H1 (cell line): Measurements from ENCODE around the gene MEDAG. TPM values are rescaled to one million over a fixed set of nuclear protein-coding genes. Genes with fewer than 3 reads are reported as not detected.

Experiments
- ASH2L ChIP-seq: fragments of 200-600, 300-600 bp; sonication (generic); IDR thresholded peaks from one replicate; pipeline ENCODE4 v1.7.1; 2017; ENCODE audit warnings: low read length
- ATF3 ChIP-seq: IDR thresholded peaks from 2 replicates; pipeline ENCODE4 v1.6.1; 2011; ENCODE audit warnings: low read depth, mild to moderate bottlenecking, low read length; ENCODE audit not compliant: insufficient read depth
- CBX8 ChIP-seq: fragments of 300-800, 300-1000 bp; sonication (generic); IDR thresholded peaks from 2 replicates; pipeline ENCODE4 v1.7.1; 2016; ENCODE audit warnings: low read depth, low read length, borderline replicate concordance
- CHD7 ChIP-seq: fragments of 300-600 bp; sonication (generic); IDR thresholded peaks from 2 replicates; pipeline ENCODE4 v1.7.1; 2012; ENCODE audit warnings: low read length, moderate library complexity, mild to moderate bottlenecking, inconsistent platforms; ENCODE audit not compliant: insufficient replicate concordance
- GABPA ChIP-seq: IDR thresholded peaks from 2 replicates; pipeline ENCODE4 v1.6.1; 2011; ENCODE audit warnings: mild to moderate bottlenecking, low read length, moderate library complexity, borderline replicate concordance; ENCODE audit not compliant: insufficient read depth
- PHF8 ChIP-seq: fragments of 200-600 bp; sonication (generic); conservative IDR thresholded peaks from 2 replicates; pipeline ENCODE4 v1.7.1; 2012; ENCODE audit warnings: low read depth, mild to moderate bottlenecking, inconsistent platforms, low read length, moderate library complexity
- RXRA ChIP-seq: IDR thresholded peaks from 2 replicates; pipeline ENCODE4 v1.6.1; 2011; ENCODE audit warnings: low read depth, mild to moderate bottlenecking, low read length, moderate library complexity; ENCODE audit not compliant: insufficient read depth
- SP4 ChIP-seq: IDR thresholded peaks from 2 replicates; pipeline ENCODE4 v1.6.1; 2012; ENCODE audit warnings: low read length, inconsistent platforms
- polyA plus RNA-seq, 7 experiments: library from polyadenylated mRNA; depleted of rRNA in 3 of 7; stranded (reverse) in 5 of 7; unstranded in 2 of 7; fragments of >200 nt in 5 of 7; fragments of 200-250 nt in 2 of 7; gene quantifications; 1 replicate in 5 of 7; 2 replicates in 1 of 7; 4 replicates in 1 of 7; pipeline versions ENCODE4 v1.2.1 to v1.2.3, GENCODE V29; 2011 to 2013; ENCODE audit warnings: missing spikeins in 2 of 7, mixed read lengths in 2 of 7
- total RNA-seq: library from RNA; stranded (reverse); fragmentation: NEBNext Ultra II Directional; extraction: Animal tissue kit (Norgen Biotek cat#: 25700); gene quantifications from 2 replicates; pipeline ENCODE4 v1.2.1, GENCODE V29; 2021

MEDAG gene
- total and polyA plus RNA-seq, 2 of the 8 experiments (the other 6 are each of a cell fraction or from before 2014, with no cell fraction given): 2.1 to 3.1 TPM

DNA sequence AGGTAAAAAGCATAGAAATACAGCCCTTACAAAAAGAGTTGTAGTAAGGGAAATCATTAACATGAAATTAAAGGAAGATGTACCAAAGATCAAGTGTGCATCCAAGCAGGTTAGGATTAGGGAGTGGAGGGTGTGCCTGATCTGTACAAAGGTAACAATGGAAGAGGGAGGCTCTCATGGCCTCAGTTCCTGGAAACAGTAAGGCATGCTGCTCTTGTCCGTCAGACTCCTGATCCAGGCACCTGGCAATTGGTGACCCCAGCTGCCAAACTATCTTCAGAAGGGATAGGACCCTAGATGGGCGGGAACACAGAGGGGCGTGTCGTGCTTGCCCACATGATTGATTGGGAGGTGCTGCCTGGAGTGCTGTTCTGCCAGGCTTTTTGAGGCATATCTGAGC lies 30.9 kb downstream of the MEDAG start (continued):
- no peak for TF ChIP-seq CHD7
- no peak for TF ChIP-seq ATF3
- TF ChIP-seq PHF8: no peak
- TF ChIP-seq RXRA: no peak
- no peak for TF ChIP-seq ASH2L
- TF ChIP-seq SP4: no peak
- TF ChIP-seq CBX8: no peak
- TF ChIP-seq GABPA: no peak
